ENCODE measurements around the gene ZNF598.

DNA sequence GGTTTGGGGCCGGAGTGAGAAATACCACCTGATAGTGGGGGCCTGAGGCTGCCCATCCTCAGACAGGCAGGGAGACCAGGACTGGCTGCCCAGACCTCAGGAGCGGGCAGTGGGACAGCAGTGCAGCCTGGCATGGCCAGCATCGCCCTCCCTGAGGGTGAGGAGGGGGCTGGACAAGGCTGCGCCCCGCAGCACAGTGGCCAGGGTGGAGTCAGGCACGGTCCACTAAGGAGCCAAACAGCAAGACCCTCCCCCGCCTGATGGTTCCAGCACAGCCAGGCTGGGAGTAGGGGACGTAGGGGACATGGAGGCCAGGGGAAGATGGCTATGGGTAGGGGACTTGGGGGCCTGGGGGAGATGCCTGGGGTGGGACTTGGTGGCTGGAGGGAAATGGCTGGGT, 3.3 kb downstream of the ZNF598 start:
- TF ChIP-seq SIN3A (IDR thresholded peaks at IDR 0.05; ENCODE audit: borderline replicate concordance, low read depth, low read length) (no peak), CREM (IDR thresholded peaks at IDR 0.05) (no peak), CREM (CRISPR knock-in tag; IDR thresholded peaks at IDR 0.05) (no peak), GATAD2A (CRISPR knock-in tag; IDR thresholded peaks at IDR 0.05) (no peak), CBX2 (IDR thresholded peaks at IDR 0.05; ENCODE audit: low read depth, low read length) (no peak), CBX2 (CRISPR knock-in tag; IDR thresholded peaks at IDR 0.05; ENCODE audit: low read depth) (no peak), DPF2 (CRISPR knock-in tag; IDR thresholded peaks at IDR 0.05; ENCODE audit: borderline replicate concordance, low read depth) (no peak), ZNF83 (CRISPR knock-in tag; IDR thresholded peaks at IDR 0.05; ENCODE audit: borderline replicate concordance) (no peak), KLF16 (CRISPR knock-in tag; IDR thresholded peaks at IDR 0.05) (no peak)
- TF ChIP-seq, protein P1, sequence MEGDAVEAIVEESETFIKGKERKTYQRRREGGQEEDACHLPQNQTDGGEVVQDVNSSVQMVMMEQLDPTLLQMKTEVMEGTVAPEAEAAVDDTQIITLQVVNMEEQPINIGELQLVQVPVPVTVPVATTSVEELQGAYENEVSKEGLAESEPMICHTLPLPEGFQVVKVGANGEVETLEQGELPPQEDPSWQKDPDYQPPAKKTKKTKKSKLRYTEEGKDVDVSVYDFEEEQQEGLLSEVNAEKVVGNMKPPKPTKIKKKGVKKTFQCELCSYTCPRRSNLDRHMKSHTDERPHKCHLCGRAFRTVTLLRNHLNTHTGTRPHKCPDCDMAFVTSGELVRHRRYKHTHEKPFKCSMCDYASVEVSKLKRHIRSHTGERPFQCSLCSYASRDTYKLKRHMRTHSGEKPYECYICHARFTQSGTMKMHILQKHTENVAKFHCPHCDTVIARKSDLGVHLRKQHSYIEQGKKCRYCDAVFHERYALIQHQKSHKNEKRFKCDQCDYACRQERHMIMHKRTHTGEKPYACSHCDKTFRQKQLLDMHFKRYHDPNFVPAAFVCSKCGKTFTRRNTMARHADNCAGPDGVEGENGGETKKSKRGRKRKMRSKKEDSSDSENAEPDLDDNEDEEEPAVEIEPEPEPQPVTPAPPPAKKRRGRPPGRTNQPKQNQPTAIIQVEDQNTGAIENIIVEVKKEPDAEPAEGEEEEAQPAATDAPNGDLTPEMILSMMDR (CRISPR knock-in tag; IDR thresholded peaks at IDR 0.05) = no peak

Measured in HepG2 (cell line).